ENCODE measurements around the gene PRKAB1.

DNA sequence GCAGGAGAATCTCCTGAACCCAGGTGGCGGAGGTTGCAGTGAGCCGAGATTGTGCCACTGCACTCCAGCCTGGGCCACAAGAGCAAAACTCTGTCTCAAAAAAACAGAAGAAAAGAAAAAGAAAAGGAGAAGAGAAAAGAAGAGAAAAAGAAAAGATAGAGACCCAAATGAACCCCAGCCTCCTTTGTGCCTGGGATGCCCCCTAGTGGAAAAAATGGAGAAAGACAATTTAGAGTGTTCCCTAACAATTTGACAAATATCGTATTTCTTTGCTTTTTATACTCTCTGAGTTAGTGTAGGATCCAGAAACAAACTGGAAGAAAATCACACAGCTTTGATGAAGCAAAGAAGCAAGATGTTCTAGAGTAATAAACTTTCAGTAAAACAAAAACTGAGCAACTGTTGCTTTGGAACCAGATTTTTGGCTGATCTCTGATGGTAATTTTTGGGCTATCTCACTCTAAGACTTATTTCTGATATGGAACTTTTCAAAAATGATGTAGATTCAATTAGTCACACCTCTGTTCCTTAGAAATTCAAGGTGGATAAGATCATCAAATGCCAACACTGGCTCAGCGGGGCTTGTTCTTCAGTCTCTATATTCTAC, 18.6 kb upstream of the PRKAB1 start:
- TF ChIP-seq POLR2AphosphoS5 (IDR thresholded peaks at IDR 0.05; ENCODE audit: low read depth, low read length) (no peak), SIN3A (IDR thresholded peaks at IDR 0.05; ENCODE audit: borderline replicate concordance, insufficient read depth, low read length) (no peak), TAF1 (IDR thresholded peaks at IDR 0.05; ENCODE audit: borderline replicate concordance, insufficient read depth, low read length) (no peak)
- TF ChIP-seq, protein P1, sequence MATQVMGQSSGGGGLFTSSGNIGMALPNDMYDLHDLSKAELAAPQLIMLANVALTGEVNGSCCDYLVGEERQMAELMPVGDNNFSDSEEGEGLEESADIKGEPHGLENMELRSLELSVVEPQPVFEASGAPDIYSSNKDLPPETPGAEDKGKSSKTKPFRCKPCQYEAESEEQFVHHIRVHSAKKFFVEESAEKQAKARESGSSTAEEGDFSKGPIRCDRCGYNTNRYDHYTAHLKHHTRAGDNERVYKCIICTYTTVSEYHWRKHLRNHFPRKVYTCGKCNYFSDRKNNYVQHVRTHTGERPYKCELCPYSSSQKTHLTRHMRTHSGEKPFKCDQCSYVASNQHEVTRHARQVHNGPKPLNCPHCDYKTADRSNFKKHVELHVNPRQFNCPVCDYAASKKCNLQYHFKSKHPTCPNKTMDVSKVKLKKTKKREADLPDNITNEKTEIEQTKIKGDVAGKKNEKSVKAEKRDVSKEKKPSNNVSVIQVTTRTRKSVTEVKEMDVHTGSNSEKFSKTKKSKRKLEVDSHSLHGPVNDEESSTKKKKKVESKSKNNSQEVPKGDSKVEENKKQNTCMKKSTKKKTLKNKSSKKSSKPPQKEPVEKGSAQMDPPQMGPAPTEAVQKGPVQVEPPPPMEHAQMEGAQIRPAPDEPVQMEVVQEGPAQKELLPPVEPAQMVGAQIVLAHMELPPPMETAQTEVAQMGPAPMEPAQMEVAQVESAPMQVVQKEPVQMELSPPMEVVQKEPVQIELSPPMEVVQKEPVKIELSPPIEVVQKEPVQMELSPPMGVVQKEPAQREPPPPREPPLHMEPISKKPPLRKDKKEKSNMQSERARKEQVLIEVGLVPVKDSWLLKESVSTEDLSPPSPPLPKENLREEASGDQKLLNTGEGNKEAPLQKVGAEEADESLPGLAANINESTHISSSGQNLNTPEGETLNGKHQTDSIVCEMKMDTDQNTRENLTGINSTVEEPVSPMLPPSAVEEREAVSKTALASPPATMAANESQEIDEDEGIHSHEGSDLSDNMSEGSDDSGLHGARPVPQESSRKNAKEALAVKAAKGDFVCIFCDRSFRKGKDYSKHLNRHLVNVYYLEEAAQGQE (IDR thresholded peaks at IDR 0.05; ENCODE audit: insufficient read depth in 1 of 2, low read depth in 2 of 2, low read length in 2 of 2), result no peak

All from PFSK-1 (cell line).